Calu3 (cell line): Measurements from ENCODE around the gene COL20A1. TPM values are rescaled to one million over a fixed set of nuclear protein-coding genes. Genes with fewer than 3 reads are reported as not detected.
"Not testable (repeated sequence)": the region's sequence is repeated elsewhere in the genome, so short reads cannot be mapped to it uniquely, and the experiment has no call there.

Source experiments
- BruUV-seq: library from RNA; stranded (reverse); fragments of 400-500 nt; replicated peaks from 2 replicates; lab custom pipeline; 2021; lab: Mats Ljungman, UMichigan
- CTCF ChIA-PET: fragments of 300-600 bp; sonication (Branson Sonifier 250); formaldehyde crosslinking; loops from one replicate; lab custom pipeline; 2022; ENCODE audit warnings: antibody characterized with exemption; lab: Charles Lee
- DNase-seq: peaks from one replicate; pipeline ENCODE4 v3.0.0; 2022
- H3K27ac Mint-ChIP-seq: one replicate; pipeline ENCODE4 v1.8.0; 2022; ENCODE audit warnings: mixed read lengths; ENCODE audit not compliant: unreplicated experiment
- H3K27me3 Mint-ChIP-seq: one replicate; pipeline ENCODE4 v1.8.0; 2022; ENCODE audit warnings: mixed read lengths; ENCODE audit not compliant: unreplicated experiment
- H3K36me3 Mint-ChIP-seq: one replicate; pipeline ENCODE4 v1.8.0; 2022; ENCODE audit warnings: mild to moderate bottlenecking, moderate library complexity, mixed read lengths; ENCODE audit not compliant: insufficient read depth, unreplicated experiment
- H3K4me1 Mint-ChIP-seq: one replicate; pipeline ENCODE4 v1.8.0; 2022; ENCODE audit warnings: mild to moderate bottlenecking, low read depth, mixed read lengths; ENCODE audit not compliant: unreplicated experiment
- H3K4me3 Mint-ChIP-seq: one replicate; pipeline ENCODE4 v1.8.0; 2022; ENCODE audit warnings: mild to moderate bottlenecking, low read depth, moderate library complexity, mixed read lengths; ENCODE audit not compliant: unreplicated experiment
- H3K9me3 Mint-ChIP-seq: one replicate; pipeline ENCODE4 v1.8.0; 2022; ENCODE audit warnings: low read depth, mixed read lengths; ENCODE audit not compliant: unreplicated experiment
- intact Hi-C: fragments of 100-400 bp; cut with micrococcal nuclease; formaldehyde crosslinking; loops from one replicate; pipeline ENCODE4 v1.10.0; 2022; ENCODE audit not compliant: unreplicated experiment
- total RNA-seq: library from RNA; stranded (reverse); gene quantifications from 2 replicates; pipeline ENCODE4 v1.2.3, GENCODE V29; 2022
- TF ChIP-seq, protein P1 (sequence below): fragments of 200-600 bp; IDR thresholded peaks from one replicate; pipeline ENCODE4 v1.8.0; 2022; ENCODE audit warnings: antibody characterized with exemption; ENCODE audit not compliant: unreplicated experiment

COL20A1 gene
- total RNA-seq, 1 experiment from 2014 or later = not detected

DNA sequence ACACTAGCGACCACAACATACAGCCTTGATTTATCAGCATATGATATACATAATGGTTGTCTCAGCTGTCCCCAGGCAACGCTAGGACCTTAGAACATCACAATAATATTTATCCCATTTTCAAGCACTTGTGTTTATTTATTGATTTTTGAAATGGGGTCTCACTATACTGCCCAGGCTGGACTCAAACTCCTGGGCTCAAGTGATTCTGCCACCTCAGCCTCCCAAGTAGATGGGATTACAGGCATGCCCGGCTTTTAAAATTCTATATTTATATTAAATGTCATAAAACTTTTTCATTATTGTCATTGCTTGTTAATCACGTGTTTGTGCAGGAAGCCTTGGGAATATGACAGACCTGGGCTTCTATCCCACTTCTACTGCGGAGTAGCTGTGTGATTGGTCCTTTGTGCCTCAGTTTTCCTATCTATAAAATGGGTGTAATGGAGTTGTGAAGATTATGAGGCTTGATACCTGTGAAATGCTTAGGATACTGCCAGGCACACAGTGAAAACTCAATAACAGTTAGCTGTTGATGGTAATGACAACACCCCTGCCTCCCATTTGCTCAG is 10.2 kb downstream of the COL20A1 start:
- Mint-ChIP-seq H3K27me3 (peaks cover 87% of the 10 kb centered on the region), H3K4me1 (no peaks in the 10 kb centered on the region), H3K4me3 (no peak overlapping the region), H3K9me3 (peaks cover 3% of the 10 kb centered on the region), H3K36me3 (no peaks in the 10 kb centered on the region), H3K27ac (no peak overlapping the region)
- TF ChIP-seq, protein P1, sequence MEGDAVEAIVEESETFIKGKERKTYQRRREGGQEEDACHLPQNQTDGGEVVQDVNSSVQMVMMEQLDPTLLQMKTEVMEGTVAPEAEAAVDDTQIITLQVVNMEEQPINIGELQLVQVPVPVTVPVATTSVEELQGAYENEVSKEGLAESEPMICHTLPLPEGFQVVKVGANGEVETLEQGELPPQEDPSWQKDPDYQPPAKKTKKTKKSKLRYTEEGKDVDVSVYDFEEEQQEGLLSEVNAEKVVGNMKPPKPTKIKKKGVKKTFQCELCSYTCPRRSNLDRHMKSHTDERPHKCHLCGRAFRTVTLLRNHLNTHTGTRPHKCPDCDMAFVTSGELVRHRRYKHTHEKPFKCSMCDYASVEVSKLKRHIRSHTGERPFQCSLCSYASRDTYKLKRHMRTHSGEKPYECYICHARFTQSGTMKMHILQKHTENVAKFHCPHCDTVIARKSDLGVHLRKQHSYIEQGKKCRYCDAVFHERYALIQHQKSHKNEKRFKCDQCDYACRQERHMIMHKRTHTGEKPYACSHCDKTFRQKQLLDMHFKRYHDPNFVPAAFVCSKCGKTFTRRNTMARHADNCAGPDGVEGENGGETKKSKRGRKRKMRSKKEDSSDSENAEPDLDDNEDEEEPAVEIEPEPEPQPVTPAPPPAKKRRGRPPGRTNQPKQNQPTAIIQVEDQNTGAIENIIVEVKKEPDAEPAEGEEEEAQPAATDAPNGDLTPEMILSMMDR = no peak
- intact Hi-C loops = no loop called here
- no peak for DNase-seq
- no TSS peak for BruUV-seq
- CTCF ChIA-PET = no interaction called here

DNA sequence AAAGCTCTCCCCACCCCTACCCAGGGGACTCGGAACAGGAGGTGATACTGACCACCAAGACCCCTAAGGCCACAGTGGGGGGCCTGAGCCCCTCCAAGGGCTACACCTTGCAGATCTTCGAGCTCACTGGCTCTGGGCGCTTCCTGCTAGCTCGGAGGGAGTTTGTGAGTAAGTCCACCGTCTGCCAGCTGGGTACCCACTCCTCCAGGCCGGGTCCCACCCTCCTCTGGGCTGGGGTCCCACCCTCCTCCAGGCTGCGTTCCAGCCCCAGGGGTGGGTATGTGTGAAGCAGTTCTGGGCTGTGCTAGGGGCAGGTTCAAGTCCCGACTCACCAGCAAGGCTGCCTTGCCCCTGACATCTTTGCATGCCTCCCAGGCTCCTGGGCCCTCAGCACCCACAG is 12.4 kb downstream of the COL20A1 start:
- CTCF ChIA-PET = no interaction called here
- no peaks in the 10 kb centered on the region for H3K36me3 Mint-ChIP-seq
- H3K4me3 Mint-ChIP-seq = no peak overlapping the region
- TF ChIP-seq, protein P1 = no peak
- peaks cover 3% of the 10 kb centered on the region for H3K9me3 Mint-ChIP-seq
- H3K27me3 Mint-ChIP-seq = peaks cover 87% of the 10 kb centered on the region
- no TSS peak for BruUV-seq
- DNase-seq = no peak
- H3K27ac Mint-ChIP-seq = no peak overlapping the region
- intact Hi-C loops = no loop called here
- no peaks in the 10 kb centered on the region for H3K4me1 Mint-ChIP-seq

DNA sequence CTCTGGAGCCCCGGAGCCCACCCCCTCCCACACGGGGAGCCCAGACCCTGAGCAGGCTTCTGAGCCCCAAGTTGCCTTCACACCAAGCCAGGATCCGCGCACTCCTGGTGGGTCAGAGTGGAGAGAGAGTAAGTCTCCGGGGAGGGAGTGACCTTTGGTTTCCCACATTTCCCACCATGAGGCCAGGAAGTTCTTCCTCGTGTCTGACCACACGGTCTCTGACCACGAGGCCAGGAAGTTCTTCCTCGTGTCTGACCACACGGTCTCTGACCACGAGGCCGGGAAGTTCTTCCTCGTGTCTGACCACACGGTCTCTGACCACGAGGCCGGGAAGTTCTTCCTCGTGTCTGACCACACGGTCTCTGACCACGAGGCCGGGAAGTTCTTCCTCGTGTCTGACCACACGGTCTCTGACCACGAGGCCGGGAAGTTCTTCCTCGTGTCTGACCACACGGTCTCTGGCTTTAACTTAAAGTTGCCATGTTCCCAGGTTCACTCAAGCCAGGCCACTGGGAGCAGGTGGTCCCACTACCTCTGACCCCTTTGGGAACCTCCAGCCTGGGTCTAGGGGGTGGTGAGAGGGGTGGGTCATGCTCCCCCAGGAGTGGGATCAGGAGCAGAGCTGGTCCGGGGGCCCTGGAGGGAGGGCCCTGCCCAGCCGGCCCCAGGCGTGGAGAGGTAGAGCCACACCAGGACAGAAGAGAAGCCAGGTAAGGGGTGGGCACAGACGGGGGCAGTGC is 13.1 kb downstream of the COL20A1 start:
- H3K4me3 Mint-ChIP-seq, CTCF ChIA-PET, H3K9me3 Mint-ChIP-seq, intact Hi-C loops, H3K27ac Mint-ChIP-seq, H3K4me1 Mint-ChIP-seq, BruUV-seq, DNase-seq, H3K36me3 Mint-ChIP-seq: not testable (repeated sequence)
- H3K27me3 Mint-ChIP-seq = peaks cover 87% of the 10 kb centered on the region

DNA sequence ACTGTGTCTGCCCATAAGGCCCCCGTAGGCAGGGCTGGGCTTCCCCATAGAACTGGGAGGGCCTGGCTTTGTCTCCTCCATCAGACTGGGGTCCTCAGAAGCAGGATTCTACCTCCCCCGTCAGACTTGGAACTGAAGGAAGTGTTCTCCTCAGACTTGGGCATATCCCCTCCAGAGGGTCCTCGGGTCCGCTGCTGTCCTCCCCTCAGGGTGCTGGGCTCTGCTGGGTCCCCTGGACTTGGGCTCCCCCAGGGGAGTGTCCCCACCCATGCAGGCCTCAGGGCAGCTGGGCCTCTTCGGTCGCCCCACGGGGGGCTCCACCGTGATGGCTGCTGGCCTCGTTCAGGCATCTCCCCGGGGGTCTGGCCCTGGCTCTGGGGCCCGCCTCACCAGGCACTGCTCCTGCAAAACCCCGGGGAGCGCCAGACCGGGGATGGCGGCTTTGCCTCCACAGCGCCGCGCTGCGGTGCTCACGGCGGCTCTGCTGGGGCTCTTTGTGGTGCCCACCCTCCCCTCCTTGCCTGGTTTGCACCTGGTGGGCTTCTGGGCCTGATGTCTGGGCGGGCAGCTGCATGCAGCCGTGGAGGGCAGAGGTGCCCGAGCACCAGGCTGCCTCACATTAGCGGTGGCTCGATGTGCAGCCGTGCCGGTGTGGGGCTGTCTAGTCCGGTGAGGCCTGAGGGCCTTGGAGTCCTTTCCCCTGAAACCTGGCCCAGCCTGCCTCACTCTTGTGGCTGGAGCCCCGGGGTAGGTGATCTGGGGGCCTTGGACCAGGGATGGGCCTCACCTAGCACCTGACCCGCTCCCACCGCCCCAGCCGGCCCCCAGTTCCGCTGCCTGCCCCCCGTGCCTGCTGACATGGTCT is 13.9 kb downstream of the COL20A1 start:
- intact Hi-C loops = no loop called here
- no peaks in the 10 kb centered on the region for H3K4me1 Mint-ChIP-seq
- H3K36me3 Mint-ChIP-seq = no peaks in the 10 kb centered on the region
- no peaks in the 10 kb centered on the region for H3K9me3 Mint-ChIP-seq
- no TSS peak for BruUV-seq
- H3K4me3 Mint-ChIP-seq = no peak overlapping the region
- H3K27ac Mint-ChIP-seq = no peak overlapping the region
- peaks cover 87% of the 10 kb centered on the region for H3K27me3 Mint-ChIP-seq
- CTCF ChIA-PET = interaction anchor here (3.3 kb wide), 1 partner anchor 11 kb away, joined by 21 read pairs; no protein-coding TSS in a partner anchor
- DNase-seq = no peak
- TF ChIP-seq, protein P1 = no peak
